DOHH2 (cell line): ENCODE measurements around the gene WDR48.

Source experiments
- H3F3A ChIP-seq: fragments of 200-600 bp; sonication (generic), shearing (Covaris generic); 2 replicates; pipeline ENCODE4 v1.6.0; 2016; ENCODE audit warnings: antibody characterized with exemption, mild to moderate bottlenecking; ENCODE audit not compliant: control insufficient read depth, insufficient read depth
- H3K27ac ChIP-seq: fragments of 200-600 bp; sonication (generic); 2 replicates; pipeline ENCODE4 v1.5.1; 2014; ENCODE audit warnings: low read depth, mild to moderate bottlenecking, low read length, moderate library complexity
- H3K27me3 ChIP-seq: fragments of 200-600 bp; sonication (generic); 2 replicates; pipeline ENCODE4 v1.6.1; 2014; ENCODE audit warnings: mild to moderate bottlenecking, low read length, mixed read lengths; ENCODE audit not compliant: control insufficient read depth
- H3K36me3 ChIP-seq: fragments of 200-600 bp; sonication (generic); 2 replicates; pipeline ENCODE4 v1.6.1; 2014; ENCODE audit warnings: mild to moderate bottlenecking, low read length, moderate library complexity, mixed read lengths; ENCODE audit not compliant: control insufficient read depth
- H3K4me1 ChIP-seq: fragments of 200-600 bp; sonication (generic); 2 replicates; pipeline ENCODE4 v1.6.1; 2014; ENCODE audit warnings: mild to moderate bottlenecking, low read length, mixed read lengths; ENCODE audit not compliant: control insufficient read depth
- H3K4me2 ChIP-seq: fragments of 200-600 bp; sonication (generic); 2 replicates; pipeline ENCODE4 v1.6.0; 2014; ENCODE audit warnings: mild to moderate bottlenecking, low read length, moderate library complexity
- H3K4me3 ChIP-seq: fragments of 200-600 bp; sonication (generic); 2 replicates; pipeline ENCODE4 v1.5.1; 2014; ENCODE audit warnings: mild to moderate bottlenecking, low read length, mixed read lengths
- H3K79me2 ChIP-seq: fragments of 200-600 bp; sonication (generic); 2 replicates; pipeline ENCODE4 v1.6.1; 2014; ENCODE audit warnings: mild to moderate bottlenecking, low read length, mixed read lengths; ENCODE audit not compliant: control insufficient read depth
- H3K9me2 ChIP-seq: fragments of 200-600 bp; sonication (generic); replicated peaks from 2 replicates; pipeline ENCODE4 v1.6.1; 2014; ENCODE audit warnings: mild to moderate bottlenecking, low read length, mixed read lengths; ENCODE audit not compliant: control insufficient read depth
- H3K9me3 ChIP-seq: fragments of 200-600 bp; sonication (generic); 2 replicates; pipeline ENCODE4 v1.6.1; 2014; ENCODE audit warnings: antibody characterized with exemption, low read length, mixed read lengths; ENCODE audit not compliant: control insufficient read depth, insufficient read depth
- H4K20me1 ChIP-seq: fragments of 200-600 bp; sonication (generic); 2 replicates; pipeline ENCODE4 v1.6.0; 2014; ENCODE audit warnings: low read depth, mild to moderate bottlenecking, antibody characterized with exemption, low read length, moderate library complexity; ENCODE audit not compliant: control insufficient read depth, insufficient read depth
- CTCF ChIP-seq: fragments of 200-600 bp; sonication (generic); IDR thresholded peaks from one replicate; pipeline ENCODE4 v1.5.1; 2014; ENCODE audit warnings: antibody characterized with exemption, mild to moderate bottlenecking, low read depth, low read length; ENCODE audit not compliant: poor library complexity, severe bottlenecking
- EZH2phosphoT487 ChIP-seq: fragments of 200-600 bp; sonication (generic); IDR thresholded peaks from 2 replicates; pipeline ENCODE4 v1.6.1; 2017; ENCODE audit warnings: borderline replicate concordance, mild to moderate bottlenecking, antibody characterized with exemption, low read length, moderate library complexity, mixed read lengths

WDR48 gene

GRCh38 chr3:39029556-39029955, 22.3 kb upstream of the WDR48 start:
- TF ChIP-seq EZH2phosphoT487 (no peak), CTCF (no peak)
- Histone ChIP-seq H3K27ac (no peak overlapping the region), H3K36me3 (no peaks in the 10 kb centered on the region), H3K27me3 (peaks cover 16% of the 10 kb centered on the region), H3K4me3 (no peak overlapping the region), H3F3A (no peaks in the 10 kb centered on the region), H3K9me3 (no peaks in the 10 kb centered on the region), H3K79me2 (no peaks in the 10 kb centered on the region), H3K9me2 (no peaks in the 10 kb centered on the region), H4K20me1 (no peaks in the 10 kb centered on the region), H3K4me1 (no peaks in the 10 kb centered on the region), H3K4me2 (no peak overlapping the region)

GRCh38 chr3:39038165-39038564, 13.7 kb upstream of the WDR48 start:
- Histone ChIP-seq H4K20me1 (no peaks in the 10 kb centered on the region), H3K79me2 (no peaks in the 10 kb centered on the region), H3K4me2 (no peak overlapping the region), H3F3A (no peaks in the 10 kb centered on the region), H3K4me1 (no peaks in the 10 kb centered on the region), H3K27me3 (no peaks in the 10 kb centered on the region), H3K36me3 (no peaks in the 10 kb centered on the region), H3K4me3 (no peak overlapping the region), H3K27ac (no peak overlapping the region), H3K9me3 (no peaks in the 10 kb centered on the region), H3K9me2 (no peaks in the 10 kb centered on the region)
- TF ChIP-seq EZH2phosphoT487 (no peak), CTCF (no peak)

GRCh38 chr3:39050029-39050428, 1.8 kb upstream of the WDR48 start:
- no peaks in the 10 kb centered on the region for H3K27me3 ChIP-seq
- no peaks in the 10 kb centered on the region for H3K9me2 ChIP-seq
- peaks cover 17% of the 10 kb centered on the region for H3K4me1 ChIP-seq
- H3K9me3 ChIP-seq = no peaks in the 10 kb centered on the region
- peaks cover 28% of the 10 kb centered on the region for H3K79me2 ChIP-seq
- no peak overlapping the region for H3K4me2 ChIP-seq
- no peaks in the 10 kb centered on the region for H4K20me1 ChIP-seq
- H3K36me3 ChIP-seq = 0 out of 2 replicates have a peak, but pooled peaks cover 3% of the 10 kb centered on the region
- no peak overlapping the region for H3K4me3 ChIP-seq
- TF ChIP-seq EZH2phosphoT487 (no peak), CTCF (no peak)
- no peaks in the 10 kb centered on the region; the same call in 1 of the 2 replicates for H3F3A ChIP-seq
- H3K27ac ChIP-seq = no peak overlapping the region

- H3K36me3 ChIP-seq = 0 out of 2 replicates have a peak, but pooled peaks cover 3% of the 10 kb centered on the region
- peaks cover 21% of the 10 kb centered on the region for H3K4me1 ChIP-seq
- no peaks in the 10 kb centered on the region for H3K9me3 ChIP-seq
- TF ChIP-seq EZH2phosphoT487 = no peak
- TF ChIP-seq CTCF = no peak
- H3F3A ChIP-seq = no peaks in the 10 kb centered on the region; the same call in 1 of the 2 replicates
- H3K27ac ChIP-seq = no peak overlapping the region
- no peaks in the 10 kb centered on the region for H4K20me1 ChIP-seq
- H3K27me3 ChIP-seq = no peaks in the 10 kb centered on the region
- H3K4me2 ChIP-seq = peak overlapping the region; percentile 77
- H3K4me3 ChIP-seq = peak overlapping the region; percentile 80
- H3K9me2 ChIP-seq = no peaks in the 10 kb centered on the region
- H3K79me2 ChIP-seq = peaks cover 37% of the 10 kb centered on the region
Measured at GRCh38 chr3:39052583-39052982, 767 bp downstream of the WDR48 start.
